K562 (cell line): ENCODE data around the gene MICALL2. TPM values are rescaled to one million over a fixed set of nuclear protein-coding genes. Genes with fewer than 3 reads are reported as not detected.

ENCODE experiments used
- ATAC-seq: fragments of 200-7000 bp; cut with Tn5 transposase; 3 replicates; pipeline ENCODE4 v1.9.1; 2020; ENCODE audit warnings: moderate library complexity
- BruUV-seq: library from RNA; stranded (reverse); fragments of 400-500 nt; replicated peaks from 2 replicates; lab custom pipeline; 2021; lab: Mats Ljungman, UMichigan
- CTCF ChIA-PET: fragments of 300-600 bp; formaldehyde crosslinking; extraction: SDS; loops from one replicate; lab custom pipeline; 2021; ENCODE audit warnings: low intra/inter-chr PET ratio; lab: Yijun Ruan, JAX
- POLR2A ChIA-PET: fragments of 300-600, 350-650 bp; sonication (Branson Sonifier 250); formaldehyde crosslinking; extraction: SDS; loops from one replicate; lab custom pipeline; 2021; ENCODE audit warnings: antibody characterized with exemption, inconsistent platforms; lab: Yijun Ruan, JAX
- DNase-seq, 4 experiments: peaks; one replicate each; pipeline versions ENCODE4 v3.0.0 to v3.0.0-alpha.2; 2011 to 2018; ENCODE audit warnings: low spot score in 3 of 4, mixed read lengths in 3 of 4; ENCODE audit errors: extremely low read depth in 1 of 4
- FAIRE-seq: peaks from 2 replicates; lab custom pipeline; 2011; peaks lifted over from hg19 to GRCh38; lab: Jason Lieb, UNC
- H2AFZ ChIP-seq: 2 replicates; pipeline ENCODE4 v1.6.0; 2011; ENCODE audit warnings: low read depth, low read length, control low read depth, inconsistent platforms
- H3K27ac ChIP-seq: fragments of 200-600 bp; 3 replicates; pipeline ENCODE4 v1.8.0; 2011; ENCODE audit warnings: low read depth, mild to moderate bottlenecking, control low read depth, inconsistent platforms, low read length, moderate library complexity, mixed read lengths; ENCODE audit errors: extremely low read depth
- H3K27me3 ChIP-seq, 2 experiments: fragments of 300-600 bp in 1 of 2; 2 replicates in 1 of 2; 3 replicates in 1 of 2; pipeline versions ENCODE4 v1.6.0 to v1.8.0; 2011; ENCODE audit warnings: inconsistent platforms in 2 of 2, low read length in 2 of 2, mild to moderate bottlenecking in 1 of 2, mixed read lengths in 1 of 2, moderate library complexity in 1 of 2; ENCODE audit not compliant: control insufficient read depth in 2 of 2, insufficient read depth in 2 of 2
- H3K36me3 ChIP-seq: fragments of 300-600 bp; 3 replicates; pipeline ENCODE4 v1.8.0; 2011; ENCODE audit warnings: mild to moderate bottlenecking, low read length, inconsistent platforms; ENCODE audit not compliant: control insufficient read depth, insufficient read depth
- H3K4me1 ChIP-seq, 2 experiments: fragments of 200-600 bp in 1 of 2; replicated peaks in 1 of 2; 2 replicates in 1 of 2; 3 replicates in 1 of 2; pipeline versions ENCODE4 v1.5.1 to v1.8.0; 2011; ENCODE audit warnings: inconsistent platforms in 2 of 2, low read length in 2 of 2, mild to moderate bottlenecking in 1 of 2, mixed read lengths in 1 of 2, moderate library complexity in 1 of 2; ENCODE audit not compliant: control insufficient read depth in 2 of 2, insufficient read depth in 2 of 2
- H3K4me2 ChIP-seq: 2 replicates; pipeline ENCODE4 v1.6.1; 2011; ENCODE audit warnings: low read length, control low read depth, inconsistent platforms, mixed read lengths; ENCODE audit not compliant: insufficient read depth
- H3K4me3 ChIP-seq: fragments of 200-600 bp; sonication (generic), shearing (Covaris generic); 2 replicates; pipeline ENCODE4 v1.5.1; 2016; ENCODE audit warnings: control low read depth, inconsistent platforms
- H3K79me2 ChIP-seq: fragments of 200-600 bp; 3 replicates; pipeline ENCODE4 v1.8.0; 2011; ENCODE audit warnings: low read length, inconsistent platforms; ENCODE audit not compliant: control insufficient read depth, insufficient read depth
- H3K9ac ChIP-seq, 2 experiments: 2 replicates each; pipeline versions ENCODE4 v1.6.0 to v1.6.1; 2011; ENCODE audit warnings: low read depth in 2 of 2, low read length in 2 of 2, control low read depth in 1 of 2, inconsistent platforms in 1 of 2, mild to moderate bottlenecking in 1 of 2, mixed read lengths in 1 of 2; ENCODE audit not compliant: insufficient read depth in 1 of 2
- H3K9me1 ChIP-seq: one replicate; pipeline ENCODE4 v1.6.0; 2011; ENCODE audit warnings: inconsistent platforms, mild to moderate bottlenecking, low read length, moderate library complexity; ENCODE audit not compliant: control insufficient read depth, insufficient read depth
- H3K9me3 ChIP-seq: replicated peaks from 2 replicates; pipeline ENCODE4 v1.5.1; 2011; ENCODE audit warnings: low read depth, low read length, inconsistent platforms; ENCODE audit not compliant: control insufficient read depth, insufficient read depth
- H4K20me1 ChIP-seq: replicated peaks from 2 replicates; pipeline ENCODE4 v1.6.1; 2011; ENCODE audit warnings: low read length, inconsistent platforms, mixed read lengths; ENCODE audit not compliant: control insufficient read depth, insufficient read depth
- FOXA1 ChIP-seq: fragments of 450-650 bp; IDR thresholded peaks from 2 replicates; pipeline ENCODE4 v1.6.1; 2016; ENCODE audit warnings: mild to moderate bottlenecking, borderline replicate concordance
- GABPA ChIP-seq: fragments of 200-800 bp; sonication (Bioruptor generic); conservative IDR thresholded peaks from 2 replicates; pipeline ENCODE4 v1.6.1; 2016; ENCODE audit warnings: low read depth, missing genetic modification characterization, missing compliant biosample characterization
- POLR2G ChIP-seq: fragments of 200-400 bp; formaldehyde crosslinking; IDR thresholded peaks from 2 replicates; pipeline ENCODE4 v1.6.1; 2017; ENCODE audit warnings: low read depth, mild to moderate bottlenecking, antibody characterized with exemption, low read length, moderate library complexity
- PTRF ChIP-seq: fragments of 450-650 bp; IDR thresholded peaks from 2 replicates; pipeline ENCODE4 v1.6.1; 2016; ENCODE audit warnings: mild to moderate bottlenecking, missing genetic modification characterization, missing compliant biosample characterization
- SMARCA4 ChIP-seq: fragments of 450-650 bp; IDR thresholded peaks from 2 replicates; pipeline ENCODE4 v1.6.1; 2016
- STAT5B ChIP-seq: fragments of 250-450 bp; sonication (Bioruptor Pico); IDR thresholded peaks from 2 replicates; pipeline ENCODE4 v1.8.0; 2021; ENCODE audit warnings: mild to moderate bottlenecking, inconsistent platforms
- ZBTB7A ChIP-seq: IDR thresholded peaks from 2 replicates; pipeline ENCODE4 v1.6.1; 2011; ENCODE audit warnings: low read depth, mild to moderate bottlenecking, low read length, moderate library complexity, borderline replicate concordance; ENCODE audit not compliant: control insufficient read depth
- WGBS: fragments of 100-300 bp; shearing (Covaris generic); methylation state at CpG from one replicate; pipeline ENCODE4 v1.1.6; 2016; ENCODE audit warnings: low coverage, mixed read lengths; ENCODE audit not compliant: insufficient coverage; ENCODE audit errors: missing lambda C conversion rate; 5-methylcytosine and 5-hydroxymethylcytosine counted together
- in situ Hi-C: fragments of 300-500 bp; cut with MboI; formaldehyde crosslinking; loops from 4 replicates; pipeline ENCODE4 v1.15.0; 2018; ENCODE audit warnings: inconsistent platforms, mixed read lengths
- intact Hi-C: fragments of 100-400 bp; cut with micrococcal nuclease; formaldehyde crosslinking; loops from 2 replicates; pipeline ENCODE4 v1.14.2; 2022
- polyA plus RNA-seq, 8 experiments: library from polyadenylated mRNA; depleted of rRNA in 4 of 8; stranded (reverse) in 5 of 8; unstranded in 3 of 8; fragments of >200 nt; fragmentation: Nextera tagmentation in 2 of 8; fragmentation: Illumina TruSeq in 1 of 8; extraction: Ambion mirVana in 2 of 8; extraction: Trizol in 1 of 8; gene quantifications; 2 replicates each; pipeline versions ENCODE4 v1.2.1 to v1.2.3, GENCODE V29; 2011 to 2014; ENCODE audit warnings: inconsistent platforms in 1 of 8, missing spikeins in 1 of 8
- total RNA-seq, 7 experiments: library from RNA; depleted of rRNA in 6 of 7; stranded (reverse); fragments of >200 nt in 6 of 7; fragmentation: Illumina TruSeq in 2 of 7; extraction: Trizol in 2 of 7; gene quantifications; 2 replicates each; pipeline versions ENCODE4 v1.2.1 to v1.2.3, GENCODE V29; 2011 to 2021; ENCODE audit warnings: low replicate concordance in 1 of 7
- TF ChIP-seq, protein P1 (sequence below), 3 experiments: fragments of 200-800 bp in 1 of 3; fragments of 250-450 bp in 1 of 3; fragments of 450-650 bp in 1 of 3; sonication (Bioruptor Pico) in 1 of 3; sonication (Bioruptor generic) in 1 of 3; formaldehyde crosslinking in 1 of 3; IDR thresholded peaks; 2 replicates each; pipeline versions ENCODE4 v1.6.1 to v1.8.0; 2016 to 2022; ENCODE audit warnings: mild to moderate bottlenecking in 2 of 3, missing genetic modification characterization in 2 of 3, missing compliant biosample characterization in 1 of 3, moderate library complexity in 1 of 3
- TF ChIP-seq, protein P2 (sequence below), 2 experiments: IDR thresholded peaks; 2 replicates each; pipeline ENCODE4 v1.6.1; 2011; ENCODE audit warnings: borderline replicate concordance in 1 of 2, control low read depth in 1 of 2, low read depth in 1 of 2, low read length in 1 of 2, mild to moderate bottlenecking in 1 of 2, mixed read lengths in 1 of 2, moderate library complexity in 1 of 2; ENCODE audit not compliant: insufficient read depth in 1 of 2, insufficient read length in 1 of 2, poor library complexity in 1 of 2, severe bottlenecking in 1 of 2; ENCODE audit errors: extremely low read depth in 1 of 2
- TF ChIP-seq, protein P3 (sequence below): sonication (generic); formaldehyde crosslinking; IDR thresholded peaks from 2 replicates; pipeline ENCODE4 v1.8.0; 2022; ENCODE audit warnings: missing genetic modification reagents, mild to moderate bottlenecking, borderline replicate concordance

The MICALL2 gene
- total and polyA plus RNA-seq, 9 of the 15 experiments (the other 6 are each of a cell fraction or from before 2014, with no cell fraction given) = 1.8 to 103 (median 17.0) TPM

DNA sequence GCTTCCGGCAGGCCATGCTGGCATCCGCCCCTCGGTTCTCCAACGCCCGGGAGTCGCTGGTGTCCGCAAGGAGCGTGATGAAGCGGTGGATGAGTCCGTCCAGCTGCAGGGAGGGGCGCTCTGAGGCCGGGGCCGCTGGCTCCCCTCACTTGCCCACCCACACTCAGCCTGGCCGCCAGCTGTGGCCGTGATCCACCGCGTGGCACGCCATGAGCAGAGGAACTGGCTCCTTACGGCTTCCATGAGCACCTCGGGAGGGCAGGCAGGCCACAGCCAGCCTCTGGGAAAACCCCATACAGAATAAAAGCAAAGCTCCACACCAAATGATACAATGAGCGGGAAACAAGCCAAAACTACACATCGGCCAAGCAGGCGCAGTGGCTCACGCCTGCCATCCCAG lies 15.5 kb upstream of the MICALL2 start:
- BruUV-seq = no TSS peak
- ATAC-seq = no peak
- intact Hi-C loops = loop anchor here (2.0 kb wide), 2 partner anchors 42 to 250 kb away; no protein-coding TSS in a partner anchor

More for the DNA sequence above, 15.5 kb upstream of the MICALL2 start:
- H3K9me1 ChIP-seq = no peaks in the 10 kb centered on the region
- TF ChIP-seq, protein P1, sequence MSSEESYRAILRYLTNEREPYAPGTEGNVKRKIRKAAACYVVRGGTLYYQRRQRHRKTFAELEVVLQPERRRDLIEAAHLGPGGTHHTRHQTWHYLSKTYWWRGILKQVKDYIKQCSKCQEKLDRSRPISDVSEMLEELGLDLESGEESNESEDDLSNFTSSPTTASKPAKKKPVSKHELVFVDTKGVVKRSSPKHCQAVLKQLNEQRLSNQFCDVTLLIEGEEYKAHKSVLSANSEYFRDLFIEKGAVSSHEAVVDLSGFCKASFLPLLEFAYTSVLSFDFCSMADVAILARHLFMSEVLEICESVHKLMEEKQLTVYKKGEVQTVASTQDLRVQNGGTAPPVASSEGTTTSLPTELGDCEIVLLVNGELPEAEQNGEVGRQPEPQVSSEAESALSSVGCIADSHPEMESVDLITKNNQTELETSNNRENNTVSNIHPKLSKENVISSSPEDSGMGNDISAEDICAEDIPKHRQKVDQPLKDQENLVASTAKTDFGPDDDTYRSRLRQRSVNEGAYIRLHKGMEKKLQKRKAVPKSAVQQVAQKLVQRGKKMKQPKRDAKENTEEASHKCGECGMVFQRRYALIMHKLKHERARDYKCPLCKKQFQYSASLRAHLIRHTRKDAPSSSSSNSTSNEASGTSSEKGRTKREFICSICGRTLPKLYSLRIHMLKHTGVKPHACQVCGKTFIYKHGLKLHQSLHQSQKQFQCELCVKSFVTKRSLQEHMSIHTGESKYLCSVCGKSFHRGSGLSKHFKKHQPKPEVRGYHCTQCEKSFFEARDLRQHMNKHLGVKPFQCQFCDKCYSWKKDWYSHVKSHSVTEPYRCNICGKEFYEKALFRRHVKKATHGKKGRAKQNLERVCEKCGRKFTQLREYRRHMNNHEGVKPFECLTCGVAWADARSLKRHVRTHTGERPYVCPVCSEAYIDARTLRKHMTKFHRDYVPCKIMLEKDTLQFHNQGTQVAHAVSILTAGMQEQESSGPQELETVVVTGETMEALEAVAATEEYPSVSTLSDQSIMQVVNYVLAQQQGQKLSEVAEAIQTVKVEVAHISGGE (CRISPR knock-in tag; IDR thresholded peaks at IDR 0.05) = 0 out of 6 replicates have a peak, but pooled peaks of 1 of the 3 experiments have one; percentile 15
- TF ChIP-seq PTRF (tag) (no peak), FOXA1 (no peak), ZBTB7A (no peak), SMARCA4 (no peak), GABPA (tag) (no peak), POLR2G (0 out of 2 replicates have a peak, but pooled peaks have one; percentile 10), STAT5B (no peak)
- TF ChIP-seq, protein P2, sequence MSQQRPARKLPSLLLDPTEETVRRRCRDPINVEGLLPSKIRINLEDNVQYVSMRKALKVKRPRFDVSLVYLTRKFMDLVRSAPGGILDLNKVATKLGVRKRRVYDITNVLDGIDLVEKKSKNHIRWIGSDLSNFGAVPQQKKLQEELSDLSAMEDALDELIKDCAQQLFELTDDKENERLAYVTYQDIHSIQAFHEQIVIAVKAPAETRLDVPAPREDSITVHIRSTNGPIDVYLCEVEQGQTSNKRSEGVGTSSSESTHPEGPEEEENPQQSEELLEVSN (IDR thresholded peaks at IDR 0.05; ENCODE audit: borderline replicate concordance in 1 of 2, extremely low read depth in 1 of 2, insufficient read depth in 1 of 2, insufficient read length in 1 of 2, low read depth in 1 of 2, low read length in 1 of 2, poor library complexity in 1 of 2, severe bottlenecking in 1 of 2) = peak in 1 of 2 experiments; percentile 33
- TF ChIP-seq, protein P3, sequence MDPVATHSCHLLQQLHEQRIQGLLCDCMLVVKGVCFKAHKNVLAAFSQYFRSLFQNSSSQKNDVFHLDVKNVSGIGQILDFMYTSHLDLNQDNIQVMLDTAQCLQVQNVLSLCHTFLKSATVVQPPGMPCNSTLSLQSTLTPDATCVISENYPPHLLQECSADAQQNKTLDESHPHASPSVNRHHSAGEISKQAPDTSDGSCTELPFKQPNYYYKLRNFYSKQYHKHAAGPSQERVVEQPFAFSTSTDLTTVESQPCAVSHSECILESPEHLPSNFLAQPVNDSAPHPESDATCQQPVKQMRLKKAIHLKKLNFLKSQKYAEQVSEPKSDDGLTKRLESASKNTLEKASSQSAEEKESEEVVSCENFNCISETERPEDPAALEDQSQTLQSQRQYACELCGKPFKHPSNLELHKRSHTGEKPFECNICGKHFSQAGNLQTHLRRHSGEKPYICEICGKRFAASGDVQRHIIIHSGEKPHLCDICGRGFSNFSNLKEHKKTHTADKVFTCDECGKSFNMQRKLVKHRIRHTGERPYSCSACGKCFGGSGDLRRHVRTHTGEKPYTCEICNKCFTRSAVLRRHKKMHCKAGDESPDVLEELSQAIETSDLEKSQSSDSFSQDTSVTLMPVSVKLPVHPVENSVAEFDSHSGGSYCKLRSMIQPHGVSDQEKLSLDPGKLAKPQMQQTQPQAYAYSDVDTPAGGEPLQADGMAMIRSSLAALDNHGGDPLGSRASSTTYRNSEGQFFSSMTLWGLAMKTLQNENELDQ (CRISPR knock-in tag) = no peak
- H3K27me3 ChIP-seq = no peaks in the 10 kb centered on the region
- POLR2A ChIA-PET = interaction anchor here (0.7 to 1.3 kb wide), 6 partner anchors 11 to 35 kb away, joined by 3 to 6 read pairs (median 4); no protein-coding TSS in a partner anchor
- H3K9ac ChIP-seq = peak overlapping the region in 1 of 2 experiments; percentile 2; a peak in 1 of 4 replicates
- no peak overlapping the region for H3K4me3 ChIP-seq
- in situ Hi-C loops = loop anchor here (5.0 kb wide), 1 partner anchor 252 kb away; no protein-coding TSS in a partner anchor
- no peaks in the 10 kb centered on the region for H4K20me1 ChIP-seq
- H3K36me3 ChIP-seq = peaks cover 90% of the 10 kb centered on the region; the same call in 2 of the 3 replicates
- CTCF ChIA-PET = interaction anchor here (0.6 to 1.9 kb wide), 6 partner anchors 34 to 482 kb away, joined by 3 to 19 read pairs (median 4); no protein-coding TSS in a partner anchor
- H3K79me2 ChIP-seq = no peaks in the 10 kb centered on the region
- DNase-seq (no peak), FAIRE-seq (no peak)
- no peak overlapping the region for H3K27ac ChIP-seq
- 80% methylated on average over 15 of the region's 24 CpGs for WGBS
- peaks cover 2 to 58% of the 10 kb centered on the region in 2 experiments; a peak in 3 of 5 replicates for H3K4me1 ChIP-seq
- no peak overlapping the region for H2AFZ ChIP-seq
- no peak overlapping the region for H3K4me2 ChIP-seq
- H3K9me3 ChIP-seq = no peaks in the 10 kb centered on the region
